Activated CD4-positive, alpha-beta memory T cell treated with anti-CD3 and anti-CD28 coated beads, Interleukin-2, amount 10 ng/mL, durations not matched to agents 7 days and 5 days (primary cell): ENCODE data around the gene C6orf15. TPM values are rescaled to one million over a fixed set of nuclear protein-coding genes. Genes with fewer than 3 reads are reported as not detected.

Experiments used
- CTCF ChIA-PET: fragments of 350-600 bp; sonication (Branson Sonifier 250); formaldehyde crosslinking; loops from one replicate; lab custom pipeline; 2021; ENCODE audit warnings: antibody characterized with exemption, inconsistent platforms; lab: Charles Lee
- POLR2A ChIA-PET: fragments of 350-600 bp; sonication (Branson Sonifier 250); formaldehyde crosslinking; loops from one replicate; lab custom pipeline; 2021; ENCODE audit warnings: antibody characterized with exemption; lab: Charles Lee
- DNase-seq: peaks from one replicate; pipeline ENCODE4 v3.0.0-alpha.2; 2020
- H3K27ac Mint-ChIP-seq: one replicate; pipeline ENCODE4 v1.8.0; 2021; ENCODE audit warnings: mild to moderate bottlenecking, mixed read lengths
- H3K27me3 Mint-ChIP-seq: one replicate; pipeline ENCODE4 v1.8.0; 2021; ENCODE audit warnings: mixed read lengths
- H3K36me3 Mint-ChIP-seq: one replicate; pipeline ENCODE4 v1.8.0; 2021; ENCODE audit warnings: low read depth, mixed read lengths
- H3K4me1 Mint-ChIP-seq: one replicate; pipeline ENCODE4 v1.8.0; 2021; ENCODE audit warnings: mixed read lengths
- H3K4me3 Mint-ChIP-seq: one replicate; pipeline ENCODE4 v1.8.0; 2021; ENCODE audit warnings: mild to moderate bottlenecking, mixed read lengths
- H3K9me3 Mint-ChIP-seq: one replicate; pipeline ENCODE4 v1.8.0; 2021; ENCODE audit warnings: mixed read lengths
- total RNA-seq, 2 experiments: library from RNA; stranded (reverse); gene quantifications; one replicate each; pipeline ENCODE4 v1.2.3, GENCODE V29; 2021

The C6orf15 gene
- total RNA-seq, 2 experiments from 2014 or later = not detected

DNA sequence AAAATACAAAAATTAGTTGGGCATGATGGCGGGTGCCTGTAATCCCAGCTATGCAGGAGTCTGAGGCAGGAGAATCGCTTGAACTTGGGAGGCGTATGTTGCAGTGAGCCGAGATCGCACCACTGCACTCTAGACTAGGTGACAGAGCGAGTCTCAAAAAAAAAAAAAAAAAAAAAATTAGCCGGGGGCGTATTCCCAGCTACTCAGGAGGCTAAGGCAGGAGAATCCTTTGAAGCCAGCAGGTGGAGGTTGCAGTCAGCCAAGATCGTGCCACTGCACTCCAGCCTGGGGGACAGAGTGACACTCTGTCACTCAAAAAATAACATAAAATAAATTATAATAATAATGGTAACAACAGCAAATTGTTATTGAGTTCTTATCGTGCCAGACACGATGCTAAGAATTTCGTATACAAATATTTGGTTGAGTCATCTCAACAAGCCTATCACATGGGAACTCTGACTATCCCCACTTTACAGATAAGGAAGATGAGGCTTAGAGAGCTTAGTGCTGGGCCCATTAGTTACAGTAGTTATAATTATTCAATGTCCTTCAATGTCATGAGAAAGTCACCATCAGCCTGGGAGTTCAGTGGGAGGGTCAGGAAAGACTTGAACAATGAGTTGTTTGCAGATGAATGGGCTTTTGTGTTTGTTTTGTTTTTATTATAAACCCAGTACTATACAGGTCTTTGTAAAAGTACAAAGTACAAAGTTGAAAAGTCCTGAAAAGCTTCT, 19.4 kb downstream of the C6orf15 start:
- DNase-seq = no peak
- H3K4me1 Mint-ChIP-seq = peaks cover 27% of the 10 kb centered on the region
- H3K4me3 Mint-ChIP-seq = no peak overlapping the region
- no peak overlapping the region for H3K27ac Mint-ChIP-seq
- H3K9me3 Mint-ChIP-seq = no peaks in the 10 kb centered on the region
- CTCF ChIA-PET = interaction anchor here (1.4 to 3.4 kb wide), 7 partner anchors 10 to 179 kb away, joined by 3 to 29 read pairs (median 4); partner anchors contain the start of gene VARS2
- POLR2A ChIA-PET = interaction anchor here (0.9 to 1.2 kb wide), 2 partner anchors 13 to 179 kb away, joined by 3 to 4 read pairs; partner anchors contain the start of gene VARS2
- no peaks in the 10 kb centered on the region for H3K36me3 Mint-ChIP-seq
- no peaks in the 10 kb centered on the region for H3K27me3 Mint-ChIP-seq

DNA sequence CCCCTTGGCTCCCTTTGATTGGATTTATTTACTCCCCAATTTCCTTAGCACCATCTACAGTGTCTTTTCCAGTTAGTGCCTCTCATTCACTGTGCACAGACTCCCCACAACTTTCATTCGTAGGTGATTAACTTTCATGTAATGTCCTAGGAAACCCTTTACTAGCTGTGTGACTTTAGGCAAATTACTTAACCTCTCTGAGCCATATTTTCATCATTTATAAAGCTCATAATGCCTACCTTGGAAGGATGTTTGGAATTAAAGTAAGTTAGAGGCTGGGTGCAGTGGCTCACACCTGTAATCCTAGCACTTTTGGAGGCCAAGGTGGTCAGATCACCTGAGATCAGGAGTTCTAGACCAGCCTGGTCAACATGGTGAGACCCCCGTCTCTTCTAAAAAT, 20.1 kb downstream of the C6orf15 start:
- Mint-ChIP-seq H3K27ac (no peak overlapping the region), H3K36me3 (no peaks in the 10 kb centered on the region), H3K9me3 (no peaks in the 10 kb centered on the region), H3K4me1 (peaks cover 30% of the 10 kb centered on the region), H3K27me3 (peaks cover 2% of the 10 kb centered on the region), H3K4me3 (no peak overlapping the region)
- CTCF ChIA-PET = interaction anchor here (1.0 to 3.4 kb wide), 5 partner anchors 10 to 362 kb away, joined by 3 to 29 read pairs (median 8); no protein-coding TSS in a partner anchor
- DNase-seq = no peak
- POLR2A ChIA-PET = interaction anchor here (0.9 kb wide), 1 partner anchor 178 kb away, joined by 3 read pairs; the partner anchor contains the start of gene VARS2

DNA sequence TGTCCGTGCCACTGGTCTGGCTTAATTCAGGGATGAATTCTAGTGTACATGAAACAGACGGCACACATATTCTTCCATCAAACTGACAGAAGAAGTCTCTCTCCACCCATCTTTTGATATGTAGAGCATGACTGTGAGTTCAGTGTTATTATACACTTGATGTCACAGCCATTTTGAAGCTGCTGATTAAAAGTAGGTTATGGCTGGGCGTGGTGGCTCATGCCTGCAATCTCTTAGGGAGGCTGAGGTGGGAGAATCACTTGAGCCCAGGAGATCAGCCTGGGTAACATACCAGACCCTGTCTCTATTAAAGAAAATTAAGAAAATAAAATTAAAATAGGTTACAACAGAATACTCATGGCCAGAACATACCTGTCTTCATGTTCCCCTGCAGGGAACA, 20.7 kb downstream of the C6orf15 start:
- no peak for DNase-seq
- peaks cover 5% of the 10 kb centered on the region for H3K27me3 Mint-ChIP-seq
- H3K36me3 Mint-ChIP-seq = no peaks in the 10 kb centered on the region
- H3K4me1 Mint-ChIP-seq = peaks cover 32% of the 10 kb centered on the region
- H3K4me3 Mint-ChIP-seq = no peak overlapping the region
- H3K9me3 Mint-ChIP-seq = no peaks in the 10 kb centered on the region
- ChIA-PET POLR2A (no interaction called here), CTCF (interaction anchor here (1.0 to 3.4 kb wide), 5 partner anchors 10 to 362 kb away, joined by 3 to 29 read pairs (median 8); no protein-coding TSS in a partner anchor)
- H3K27ac Mint-ChIP-seq = no peak overlapping the region

DNA sequence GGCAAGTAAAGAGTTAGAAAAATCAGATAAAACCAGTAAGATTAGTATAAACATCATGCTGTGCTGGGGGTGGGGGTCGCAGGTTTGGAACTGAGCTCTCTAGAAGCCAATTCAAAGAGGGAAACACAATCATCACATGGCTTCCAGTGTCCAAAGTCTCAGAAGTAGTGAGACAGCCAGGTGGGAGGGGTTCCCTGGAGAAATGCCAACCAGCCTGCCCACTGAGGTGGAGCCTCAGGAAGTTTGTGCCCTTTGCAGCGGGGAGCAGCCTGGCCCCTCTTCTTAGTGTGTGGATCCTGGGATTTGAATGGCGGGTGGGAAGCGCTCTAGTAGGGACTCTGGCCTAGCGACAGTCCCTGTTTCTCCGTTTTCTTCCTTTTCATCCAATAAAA, 21.4 kb downstream of the C6orf15 start:
- no peak for DNase-seq
- CTCF ChIA-PET = interaction anchor here (0.9 to 2.6 kb wide), 6 partner anchors 9 to 261 kb away, joined by 3 to 10 read pairs (median 4); no protein-coding TSS in a partner anchor
- no peaks in the 10 kb centered on the region for H3K9me3 Mint-ChIP-seq
- H3K4me3 Mint-ChIP-seq = no peak overlapping the region
- no peak overlapping the region for H3K27ac Mint-ChIP-seq
- H3K4me1 Mint-ChIP-seq = peaks cover 29% of the 10 kb centered on the region
- POLR2A ChIA-PET = no interaction called here
- peaks cover 8% of the 10 kb centered on the region for H3K27me3 Mint-ChIP-seq
- H3K36me3 Mint-ChIP-seq = no peaks in the 10 kb centered on the region

DNA sequence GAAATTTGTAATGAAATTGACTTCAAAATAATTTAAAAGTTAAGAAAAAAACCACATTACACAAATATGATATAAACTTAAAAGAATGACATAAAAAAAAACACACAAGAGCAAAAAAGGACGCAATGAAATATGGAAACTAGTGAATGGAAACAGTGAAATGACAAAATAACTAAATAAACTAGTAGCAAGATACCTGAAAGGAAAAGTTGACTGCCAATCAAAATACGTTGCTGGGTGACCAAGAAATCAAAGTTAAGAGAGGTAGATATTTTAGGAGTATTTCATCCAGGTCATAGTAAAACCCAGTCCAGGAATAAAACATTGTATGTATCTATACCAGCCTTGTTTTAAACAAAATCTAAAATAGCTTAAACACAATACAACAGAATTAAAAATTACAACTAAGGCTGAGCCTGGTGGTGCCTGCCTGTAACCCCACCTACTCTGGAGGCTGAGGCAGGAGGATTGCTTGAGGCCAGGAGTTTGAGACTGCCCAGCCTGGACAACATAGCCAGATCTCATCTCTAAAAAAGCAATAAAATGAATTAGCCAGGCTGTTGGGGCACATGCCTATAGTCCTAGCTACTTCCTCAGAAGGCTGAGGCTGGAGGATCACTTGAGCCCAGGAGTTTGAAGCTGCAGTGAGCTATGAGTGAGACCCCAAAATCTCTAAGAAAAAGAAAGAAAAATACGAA, 22.0 kb downstream of the C6orf15 start:
- no peak overlapping the region for H3K27ac Mint-ChIP-seq
- no peak overlapping the region for H3K4me3 Mint-ChIP-seq
- no peaks in the 10 kb centered on the region for H3K36me3 Mint-ChIP-seq
- no peak for DNase-seq
- ChIA-PET POLR2A (interaction anchor here (1.2 kb wide), 1 partner anchor 175 kb away, joined by 3 read pairs; no protein-coding TSS in a partner anchor), CTCF (interaction anchor here (0.9 to 2.6 kb wide), 6 partner anchors 9 to 261 kb away, joined by 3 to 10 read pairs (median 4); no protein-coding TSS in a partner anchor)
- H3K4me1 Mint-ChIP-seq = peaks cover 27% of the 10 kb centered on the region
- H3K9me3 Mint-ChIP-seq = no peaks in the 10 kb centered on the region
- peaks cover 10% of the 10 kb centered on the region for H3K27me3 Mint-ChIP-seq

DNA sequence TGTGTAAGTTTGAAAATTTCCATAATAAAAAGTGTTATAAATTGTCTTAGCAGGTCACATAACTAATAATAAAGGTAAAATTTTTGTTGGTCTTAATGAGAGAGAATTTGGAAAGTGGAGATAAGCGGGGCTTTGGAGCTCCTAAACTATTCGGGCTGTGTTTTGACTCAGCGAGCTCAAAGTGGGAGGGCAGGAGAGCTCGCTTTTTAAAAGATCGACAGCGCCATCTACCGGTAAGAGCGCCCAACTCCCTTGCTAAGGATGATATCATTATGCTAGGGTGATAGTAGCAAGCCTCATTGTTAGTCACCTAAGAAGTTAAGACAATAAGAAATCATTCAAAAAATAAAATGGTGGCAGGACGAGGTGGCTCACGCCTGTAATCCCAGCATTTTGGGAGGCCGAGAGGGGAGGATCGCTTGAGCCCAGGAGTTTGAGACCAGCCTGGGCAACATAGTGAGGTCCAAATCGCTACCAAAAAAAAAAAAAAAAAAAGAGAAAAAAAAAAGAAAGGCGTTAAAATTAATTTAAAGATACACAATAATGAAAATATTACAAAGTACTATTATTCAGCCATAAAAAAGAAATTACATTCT, 24.8 kb downstream of the C6orf15 start:
- H3K4me1 Mint-ChIP-seq = peaks cover 15% of the 10 kb centered on the region
- no peak overlapping the region for H3K4me3 Mint-ChIP-seq
- H3K36me3 Mint-ChIP-seq = no peaks in the 10 kb centered on the region
- ChIA-PET CTCF (interaction anchor here (0.6 to 3.2 kb wide), 48 partner anchors 8 to 547 kb away, joined by 3 to 42 read pairs (median 4); partner anchors contain the start of genes C6orf15, DDR1, DHX16 and GTF2H4), POLR2A (interaction anchor here (1.1 kb wide), 1 partner anchor 266 kb away, joined by 3 read pairs; no protein-coding TSS in a partner anchor)
- H3K27ac Mint-ChIP-seq = no peak overlapping the region
- no peaks in the 10 kb centered on the region for H3K9me3 Mint-ChIP-seq
- DNase-seq = peak; percentile 88
- peaks cover 14% of the 10 kb centered on the region for H3K27me3 Mint-ChIP-seq

DNA sequence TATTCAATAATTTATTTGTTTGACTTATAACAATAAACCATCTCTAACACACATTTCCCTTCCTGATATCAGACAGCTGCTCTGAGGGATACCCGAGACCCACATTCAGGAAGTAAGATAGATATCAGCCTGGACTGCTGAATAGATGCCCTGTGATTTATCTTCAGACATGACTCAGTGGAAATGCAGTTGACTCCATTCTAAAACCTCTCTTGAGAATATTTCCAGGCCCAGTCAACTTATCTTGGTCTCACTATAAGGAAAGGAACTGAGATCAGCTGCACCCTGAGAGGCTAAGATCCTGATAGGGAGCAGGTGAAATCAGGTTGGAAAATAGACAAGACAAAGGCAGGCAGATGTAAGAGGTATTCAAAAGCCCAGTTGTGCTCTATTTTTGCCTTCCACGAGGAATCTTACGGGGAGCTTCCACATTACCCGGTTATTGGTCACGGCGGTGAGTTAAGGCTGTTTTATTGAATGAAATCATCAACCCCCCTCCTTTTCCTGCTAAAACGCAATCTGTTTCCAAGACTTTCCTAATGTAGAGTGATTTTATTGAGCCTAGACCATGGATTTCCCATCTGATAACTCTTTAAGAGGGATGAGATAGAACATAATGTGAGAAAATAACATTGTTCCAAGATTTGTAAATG, 25.5 kb downstream of the C6orf15 start:
- no peak overlapping the region for H3K27ac Mint-ChIP-seq
- peaks cover 14% of the 10 kb centered on the region for H3K27me3 Mint-ChIP-seq
- POLR2A ChIA-PET = interaction anchor here (1.1 kb wide), 1 partner anchor 265 kb away, joined by 3 read pairs; no protein-coding TSS in a partner anchor
- no peak overlapping the region for H3K4me3 Mint-ChIP-seq
- CTCF ChIA-PET = interaction anchor here (0.6 to 3.2 kb wide), 48 partner anchors 8 to 546 kb away, joined by 3 to 42 read pairs (median 4); partner anchors contain the start of genes C6orf15, DDR1, DHX16 and GTF2H4
- H3K36me3 Mint-ChIP-seq = no peaks in the 10 kb centered on the region
- no peak for DNase-seq
- H3K9me3 Mint-ChIP-seq = no peaks in the 10 kb centered on the region
- H3K4me1 Mint-ChIP-seq = peaks cover 15% of the 10 kb centered on the region

DNA sequence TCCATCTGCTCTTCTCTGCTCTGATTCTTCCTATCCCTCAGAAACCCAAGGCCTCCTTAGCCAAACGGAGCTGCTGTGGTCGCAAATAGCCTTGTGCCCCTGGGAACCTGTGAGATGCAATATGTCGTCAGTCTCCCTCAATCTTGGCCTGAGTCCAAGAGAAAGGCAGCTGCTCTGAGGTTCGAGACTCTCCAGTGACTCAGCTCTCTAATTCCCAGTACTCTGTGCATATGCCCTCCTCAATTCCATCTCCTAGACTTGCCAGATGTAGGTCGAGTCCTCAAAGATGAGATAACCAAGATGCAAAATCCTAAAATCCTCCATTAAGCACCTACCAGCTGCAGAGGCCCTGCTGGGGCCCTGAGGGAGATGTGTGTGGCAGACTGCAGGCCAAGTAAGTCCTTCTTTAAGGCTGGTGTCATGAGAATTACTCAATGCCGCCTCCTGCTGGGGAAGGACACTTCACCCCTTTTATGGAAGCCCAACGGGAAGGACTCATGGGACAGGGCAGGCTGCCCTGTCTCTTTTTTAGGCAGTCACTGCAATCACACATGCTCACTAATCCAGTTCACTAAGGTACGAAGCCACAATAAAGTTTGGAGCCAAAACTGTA, 28.5 kb downstream of the C6orf15 start:
- peaks cover 21% of the 10 kb centered on the region for H3K4me1 Mint-ChIP-seq
- DNase-seq = peak; percentile 58
- ChIA-PET CTCF (interaction anchor here (0.5 to 2.4 kb wide), 7 partner anchors 12 to 311 kb away, joined by 3 to 7 read pairs (median 3); no protein-coding TSS in a partner anchor), POLR2A (interaction anchor here (1.0 kb wide), 1 partner anchor 168 kb away, joined by 4 read pairs; no protein-coding TSS in a partner anchor)
- H3K36me3 Mint-ChIP-seq = no peaks in the 10 kb centered on the region
- no peaks in the 10 kb centered on the region for H3K9me3 Mint-ChIP-seq
- H3K27ac Mint-ChIP-seq = no peak overlapping the region
- H3K27me3 Mint-ChIP-seq = peaks cover 25% of the 10 kb centered on the region
- no peak overlapping the region for H3K4me3 Mint-ChIP-seq

DNA sequence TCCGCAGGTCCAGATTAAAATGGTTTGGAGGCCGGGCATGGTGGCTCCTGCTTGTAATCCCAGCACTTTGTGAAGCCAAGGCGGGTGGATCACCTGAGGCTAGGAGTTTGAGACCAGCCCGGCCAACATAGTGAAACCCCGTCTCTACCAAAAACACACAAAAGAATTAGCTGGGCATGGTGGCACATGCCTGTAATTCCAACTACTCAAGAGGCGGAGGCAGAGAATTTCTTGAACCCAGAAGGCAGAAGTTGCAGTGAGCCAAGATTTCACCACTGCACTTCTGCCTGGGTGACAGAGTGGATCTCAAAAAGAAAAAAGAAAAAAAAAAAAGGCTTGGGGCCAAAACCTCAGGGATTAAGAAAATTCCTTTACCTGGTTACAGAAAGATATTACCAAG, 30.5 kb downstream of the C6orf15 start:
- DNase-seq = no peak
- H3K9me3 Mint-ChIP-seq = no peaks in the 10 kb centered on the region

DNA sequence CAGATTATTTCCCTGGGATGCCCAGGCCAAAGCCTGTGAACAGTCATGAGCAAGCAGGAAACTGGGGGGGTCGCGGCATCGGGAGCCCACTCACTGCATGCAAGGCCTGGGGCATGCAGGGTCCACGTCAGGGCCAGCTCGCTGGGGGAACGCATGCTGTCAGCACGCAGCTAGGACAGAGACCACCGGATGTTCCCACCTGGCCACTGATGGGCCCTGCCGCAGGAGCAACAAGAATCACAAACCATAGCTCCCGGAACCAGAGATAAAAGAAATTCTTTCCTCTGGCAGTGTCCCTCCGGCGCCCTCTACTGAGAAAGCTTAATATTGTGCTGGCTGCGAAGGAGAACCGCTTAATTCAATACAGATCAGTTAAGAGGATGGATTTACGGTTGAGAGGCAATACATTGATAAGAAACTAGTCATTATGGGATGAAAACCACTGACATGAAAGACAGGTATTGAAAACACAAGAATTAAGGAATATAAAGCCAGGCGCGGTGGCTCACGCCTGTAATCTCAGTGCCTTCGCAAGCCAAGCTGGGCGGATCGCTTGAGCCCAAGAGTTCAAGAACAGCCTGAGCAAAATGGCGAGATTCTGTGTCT, 32.6 kb downstream of the C6orf15 start:
- POLR2A ChIA-PET = interaction anchor here (0.7 to 2.2 kb wide), 7 partner anchors 14 to 265 kb away, joined by 3 to 10 read pairs (median 5); partner anchors contain the start of gene VARS2

More for the DNA sequence above, 30.5 kb downstream of the C6orf15 start:
- H3K4me3 Mint-ChIP-seq = no peak overlapping the region
- ChIA-PET CTCF (interaction anchor here (0.7 to 1.3 kb wide), 2 partner anchors 8 to 255 kb away, joined by 3 to 6 read pairs; no protein-coding TSS in a partner anchor), POLR2A (no interaction called here)
- H3K27me3 Mint-ChIP-seq = peaks cover 21% of the 10 kb centered on the region
- no peak overlapping the region for H3K27ac Mint-ChIP-seq
- peaks cover 12% of the 10 kb centered on the region for H3K4me1 Mint-ChIP-seq
- H3K36me3 Mint-ChIP-seq = no peaks in the 10 kb centered on the region

DNA sequence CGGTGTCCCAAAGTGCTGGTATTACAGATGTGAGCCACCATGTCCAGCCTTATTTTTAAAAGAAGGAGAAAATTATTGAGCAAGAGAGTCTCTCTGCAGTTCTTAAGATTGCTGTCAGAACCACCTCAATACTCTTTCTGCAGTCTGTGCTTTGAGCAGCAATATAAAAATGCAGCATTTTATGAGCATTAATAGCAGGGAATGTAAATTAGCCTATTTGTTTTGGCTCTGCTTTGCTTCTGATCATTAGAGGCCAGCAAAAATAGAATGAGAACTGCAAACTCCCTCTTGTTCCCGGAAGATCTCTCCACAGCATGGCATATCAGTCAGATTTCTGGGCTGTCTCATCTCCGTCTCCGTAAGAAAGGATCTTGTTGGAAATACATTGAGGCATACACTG, 35.8 kb downstream of the C6orf15 start:
- POLR2A ChIA-PET = no interaction called here
- Mint-ChIP-seq H3K4me3 (no peak overlapping the region), H3K27me3 (peaks cover 8% of the 10 kb centered on the region), H3K4me1 (peaks cover 5% of the 10 kb centered on the region), H3K9me3 (no peaks in the 10 kb centered on the region), H3K27ac (no peak overlapping the region), H3K36me3 (no peaks in the 10 kb centered on the region)
- no peak for DNase-seq
- CTCF ChIA-PET = no interaction called here

More for the DNA sequence above, 32.6 kb downstream of the C6orf15 start:
- no peaks in the 10 kb centered on the region for H3K9me3 Mint-ChIP-seq
- H3K4me1 Mint-ChIP-seq = peaks cover 9% of the 10 kb centered on the region
- H3K27me3 Mint-ChIP-seq = peaks cover 12% of the 10 kb centered on the region
- CTCF ChIA-PET = interaction anchor here (0.6 to 4.3 kb wide), 48 partner anchors 8 to 563 kb away, joined by 3 to 70 read pairs (median 4); partner anchors contain the start of genes DDR1, IER3, PSORS1C2 and VARS2
- H3K27ac Mint-ChIP-seq = no peak overlapping the region
- DNase-seq = peak; percentile 70
- no peaks in the 10 kb centered on the region for H3K36me3 Mint-ChIP-seq
- no peak overlapping the region for H3K4me3 Mint-ChIP-seq
